HEK293T (cell line): ENCODE measurements around the gene ZDHHC22.
A peak's percentile ranks its signal among the peaks of the same experiment; 100 is the strongest.

Source experiments
- CTCF ChIA-PET: fragments of 350-600 bp; formaldehyde crosslinking; extraction: SDS; loops from one replicate; lab custom pipeline; 2021; ENCODE audit warnings: antibody characterized with exemption, inconsistent platforms; lab: Yijun Ruan, JAX
- POLR2A ChIA-PET: fragments of 350-600 bp; formaldehyde crosslinking; extraction: SDS; loops from one replicate; lab custom pipeline; 2020; ENCODE audit warnings: antibody characterized with exemption, inconsistent platforms; lab: Yijun Ruan, JAX
- DNase-seq: peaks from one replicate; pipeline ENCODE4 v3.0.0; 2012; ENCODE audit warnings: mixed read lengths; ENCODE audit errors: extremely low spot score
- ARNT ChIP-seq: fragments of 450-650 bp; IDR thresholded peaks from 2 replicates; pipeline ENCODE4 v1.6.1; 2017; ENCODE audit warnings: mild to moderate bottlenecking
- BHLHE40 ChIP-seq: fragments of 450-650 bp; IDR thresholded peaks from 2 replicates; pipeline ENCODE4 v1.6.1; 2016; ENCODE audit warnings: mild to moderate bottlenecking, moderate library complexity, borderline replicate concordance
- CTBP1 ChIP-seq: fragments of 450-650 bp; IDR thresholded peaks from 2 replicates; pipeline ENCODE4 v1.6.1; 2016; ENCODE audit warnings: borderline replicate concordance
- ELF4 ChIP-seq: fragments of 450-650 bp; IDR thresholded peaks from 2 replicates; pipeline ENCODE4 v1.6.1; 2017; ENCODE audit warnings: antibody characterized with exemption
- FOXA1 ChIP-seq: fragments of 450-650 bp; IDR thresholded peaks from 2 replicates; pipeline ENCODE4 v1.6.1; 2016; ENCODE audit warnings: mild to moderate bottlenecking
- FOXK2 ChIP-seq: fragments of 450-650 bp; IDR thresholded peaks from 2 replicates; pipeline ENCODE4 v1.6.1; 2016; ENCODE audit warnings: mild to moderate bottlenecking
- FOXM1 ChIP-seq: fragments of 450-650 bp; IDR thresholded peaks from 2 replicates; pipeline ENCODE4 v1.6.1; 2017; ENCODE audit warnings: mild to moderate bottlenecking, borderline replicate concordance
- HDGF ChIP-seq: fragments of 450-650 bp; IDR thresholded peaks from 2 replicates; pipeline ENCODE4 v1.6.1; 2017; ENCODE audit warnings: antibody characterized with exemption, borderline replicate concordance
- L3MBTL2 ChIP-seq: fragments of 450-650 bp; conservative IDR thresholded peaks from 2 replicates; pipeline ENCODE4 v1.6.1; 2016; ENCODE audit warnings: mild to moderate bottlenecking
- LEF1 ChIP-seq: fragments of 450-650 bp; IDR thresholded peaks from 2 replicates; pipeline ENCODE4 v1.6.1; 2017; ENCODE audit warnings: mild to moderate bottlenecking, borderline replicate concordance
- NFRKB ChIP-seq: fragments of 450-650 bp; IDR thresholded peaks from 2 replicates; pipeline ENCODE4 v1.6.1; 2016; ENCODE audit warnings: mild to moderate bottlenecking, moderate library complexity
- SP1 ChIP-seq: fragments of 450-650 bp; IDR thresholded peaks from 2 replicates; pipeline ENCODE4 v1.6.1; 2017
- SUZ12 ChIP-seq: fragments of 450-650 bp; IDR thresholded peaks from 2 replicates; pipeline ENCODE4 v1.6.1; 2016; ENCODE audit warnings: mild to moderate bottlenecking
- TARDBP ChIP-seq: fragments of 450-650 bp; IDR thresholded peaks from 2 replicates; pipeline ENCODE4 v1.6.1; 2016
- ZNF384 ChIP-seq: fragments of 450-650 bp; IDR thresholded peaks from 2 replicates; pipeline ENCODE4 v1.6.1; 2016
- TF ChIP-seq, protein P1 (sequence below): fragments of 450-650 bp; IDR thresholded peaks from 2 replicates; pipeline ENCODE4 v1.6.1; 2016

ZDHHC22 gene

DNA sequence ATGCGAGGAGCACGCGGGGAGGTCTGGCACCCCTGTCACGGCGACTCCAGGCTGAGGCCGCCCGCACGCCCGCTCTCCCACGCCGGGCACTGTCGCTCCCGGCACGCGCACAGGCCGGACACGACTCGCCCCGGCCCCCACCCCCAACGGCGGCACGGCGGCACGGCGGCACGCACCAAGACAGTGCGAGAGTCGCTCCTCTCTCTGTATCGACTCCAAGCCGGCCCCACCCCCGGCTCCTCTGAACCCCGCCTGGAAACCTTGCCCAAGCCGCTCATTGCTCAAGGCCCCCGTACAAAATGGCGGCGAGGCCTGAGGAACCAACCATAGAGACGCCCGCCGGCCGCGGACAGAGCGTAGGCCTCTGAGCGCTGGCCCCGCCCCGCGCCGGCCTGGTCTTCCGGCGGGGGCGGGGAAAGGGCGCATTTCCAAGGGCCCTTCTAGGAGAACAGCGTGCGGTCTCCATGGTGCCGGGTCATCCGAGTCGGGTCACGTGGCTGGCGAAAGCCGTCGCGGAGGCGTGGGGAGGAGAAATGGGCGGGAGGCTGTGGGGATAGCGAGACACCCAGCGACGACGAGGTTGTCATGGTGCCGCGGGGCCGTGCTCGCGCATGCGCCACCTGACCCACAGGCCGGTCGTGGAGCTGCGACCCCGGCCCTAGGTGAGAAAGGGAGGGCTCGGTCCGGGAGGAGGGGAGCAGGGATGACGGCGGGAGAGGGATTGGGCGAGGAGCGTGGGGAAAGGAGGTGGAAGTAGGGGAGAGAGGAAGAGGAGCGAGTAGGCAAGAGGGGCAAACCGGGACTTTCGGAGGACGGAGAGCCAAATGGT, 43.7 kb downstream of the ZDHHC22 start, which contains the start of gene CIPC:
TSS of gene CIPC (plus strand) at position 559 of the 829 bp plus-strand sequence. CDS start 7,451 bp downstream, outside the sequence.
- CTCF ChIA-PET, result interaction anchor here (0.6 to 3.0 kb wide), 8 partner anchors 12 to 226 kb away, joined by 3 to 17 read pairs (median 4); partner anchors contain the start of gene ZDHHC22
- POLR2A ChIA-PET, result interaction anchor here (0.6 to 3.2 kb wide), 10 partner anchors 11 to 225 kb away, joined by 3 to 11 read pairs (median 6); partner anchors contain the start of gene GSTZ1
- peak; percentile 97 for DNase-seq
- TF ChIP-seq FOXK2 (no peak), L3MBTL2 (peak; percentile 98)

DNA sequence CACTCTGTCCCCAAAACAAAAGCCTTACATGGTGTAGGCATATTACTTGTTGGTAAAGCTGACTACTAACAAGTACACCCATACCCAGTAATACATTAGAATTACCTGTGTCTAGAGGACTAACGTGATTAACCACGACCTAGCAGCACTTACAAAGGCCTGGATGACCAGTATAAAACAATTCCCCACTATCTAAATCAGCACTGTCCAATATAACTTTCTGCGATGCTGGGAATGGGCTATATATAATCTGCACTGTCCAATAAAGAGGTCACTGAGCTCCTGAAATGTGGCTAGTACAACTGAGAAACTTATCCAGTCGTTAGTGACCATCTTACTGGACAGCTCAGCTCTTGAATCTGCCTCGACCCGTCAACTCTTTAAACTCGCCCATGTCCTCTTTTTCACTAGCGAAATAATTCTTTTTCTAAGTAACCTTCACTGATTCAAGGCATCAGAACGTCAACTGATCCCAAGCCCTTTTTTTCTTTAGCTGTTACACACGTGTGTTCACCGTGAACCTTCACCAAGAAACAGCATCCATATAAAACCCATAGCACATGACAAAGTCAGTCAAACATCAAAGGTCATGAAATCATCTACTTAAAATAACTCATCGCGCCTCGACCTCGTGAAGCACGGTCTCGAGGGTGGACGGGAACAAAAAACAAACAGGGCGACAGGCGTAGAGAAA, 44.4 kb downstream of the ZDHHC22 start:
- CTCF ChIA-PET, result interaction anchor here (0.6 to 3.0 kb wide), 6 partner anchors 11 to 225 kb away, joined by 3 to 17 read pairs (median 6); partner anchors contain the start of gene ZDHHC22

DNA sequence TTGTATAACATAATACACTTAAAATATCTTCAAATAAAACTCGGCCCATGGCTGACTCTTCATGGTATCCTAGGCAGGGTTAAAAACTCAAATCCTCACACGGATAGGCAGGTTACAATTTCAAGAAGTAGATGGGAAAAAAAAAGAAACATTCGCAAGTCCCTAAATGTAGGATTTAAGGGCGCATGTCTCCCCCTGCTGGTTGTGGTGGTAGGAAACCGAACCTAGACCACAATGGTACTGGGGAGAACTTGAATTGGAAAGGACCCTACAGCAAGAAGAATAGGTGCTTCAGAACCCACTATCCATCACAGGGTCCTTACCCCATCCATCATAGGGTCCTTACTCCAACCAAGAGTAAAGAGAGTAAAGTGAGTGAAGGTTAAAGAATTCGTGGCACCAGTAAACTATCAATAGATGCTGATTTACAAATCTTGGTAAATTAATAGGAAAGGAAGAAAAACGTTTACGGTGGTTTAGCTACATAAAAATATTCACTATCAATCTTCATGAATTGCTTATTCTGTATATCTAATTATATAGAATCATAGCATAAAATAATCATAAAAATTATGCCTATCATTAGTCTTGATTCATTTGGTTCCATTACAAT, 46.8 kb downstream of the ZDHHC22 start:
- peak; percentile 61 for DNase-seq
- no peak for TF ChIP-seq NFRKB
- TF ChIP-seq HDGF, result no peak
- no peak for TF ChIP-seq LEF1
- no peak for TF ChIP-seq FOXA1
- TF ChIP-seq ZNF384, result peak; percentile 93
- no peak for TF ChIP-seq FOXK2
- no peak for TF ChIP-seq SUZ12
- no peak for TF ChIP-seq BHLHE40
- POLR2A ChIA-PET, result no interaction called here
- CTCF ChIA-PET, result interaction anchor here (0.6 to 3.0 kb wide), 7 partner anchors 9 to 223 kb away, joined by 3 to 17 read pairs (median 14); no protein-coding TSS in a partner anchor

More for the DNA sequence above, 44.4 kb downstream of the ZDHHC22 start:
- POLR2A ChIA-PET, result interaction anchor here (0.8 to 3.2 kb wide), 11 partner anchors 11 to 279 kb away, joined by 3 to 11 read pairs (median 6); partner anchors contain the start of gene ZDHHC22
- DNase-seq, result no peak
- no peak for TF ChIP-seq FOXA1
- no peak for TF ChIP-seq CTBP1
- no peak for TF ChIP-seq ZNF384
- TF ChIP-seq L3MBTL2, result peak; percentile 88

DNA sequence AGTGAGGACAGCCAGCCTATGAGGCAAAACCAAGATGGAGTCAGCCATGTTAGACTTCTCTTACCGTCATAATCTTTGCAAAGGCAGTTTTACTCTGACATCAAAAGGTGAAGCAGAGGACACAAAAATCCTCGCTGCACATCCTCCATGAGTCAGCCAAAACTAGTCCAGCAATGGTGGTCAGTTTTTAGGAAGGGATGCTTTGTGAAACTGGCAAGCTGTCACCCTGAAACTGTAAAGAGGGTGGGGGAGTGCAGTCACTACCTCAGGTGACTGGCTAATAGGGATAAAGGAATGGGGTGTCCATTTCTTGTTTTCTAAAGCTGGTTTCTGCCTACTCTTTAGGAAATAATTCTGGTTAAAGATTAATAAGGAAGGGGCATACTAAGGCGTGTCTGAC, 48.9 kb downstream of the ZDHHC22 start:
- TF ChIP-seq CTBP1 (no peak), FOXA1 (no peak), BHLHE40 (no peak), ARNT (no peak), HDGF (no peak), FOXK2 (no peak), SUZ12 (no peak), NFRKB (no peak), TARDBP (no peak), ELF4 (no peak), LEF1 (no peak), SP1 (no peak)
- TF ChIP-seq, protein P1, sequence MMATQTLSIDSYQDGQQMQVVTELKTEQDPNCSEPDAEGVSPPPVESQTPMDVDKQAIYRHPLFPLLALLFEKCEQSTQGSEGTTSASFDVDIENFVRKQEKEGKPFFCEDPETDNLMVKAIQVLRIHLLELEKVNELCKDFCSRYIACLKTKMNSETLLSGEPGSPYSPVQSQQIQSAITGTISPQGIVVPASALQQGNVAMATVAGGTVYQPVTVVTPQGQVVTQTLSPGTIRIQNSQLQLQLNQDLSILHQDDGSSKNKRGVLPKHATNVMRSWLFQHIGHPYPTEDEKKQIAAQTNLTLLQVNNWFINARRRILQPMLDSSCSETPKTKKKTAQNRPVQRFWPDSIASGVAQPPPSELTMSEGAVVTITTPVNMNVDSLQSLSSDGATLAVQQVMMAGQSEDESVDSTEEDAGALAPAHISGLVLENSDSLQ, result no peak
- CTCF ChIA-PET, result no interaction called here
- POLR2A ChIA-PET, result no interaction called here
- no peak for DNase-seq

DNA sequence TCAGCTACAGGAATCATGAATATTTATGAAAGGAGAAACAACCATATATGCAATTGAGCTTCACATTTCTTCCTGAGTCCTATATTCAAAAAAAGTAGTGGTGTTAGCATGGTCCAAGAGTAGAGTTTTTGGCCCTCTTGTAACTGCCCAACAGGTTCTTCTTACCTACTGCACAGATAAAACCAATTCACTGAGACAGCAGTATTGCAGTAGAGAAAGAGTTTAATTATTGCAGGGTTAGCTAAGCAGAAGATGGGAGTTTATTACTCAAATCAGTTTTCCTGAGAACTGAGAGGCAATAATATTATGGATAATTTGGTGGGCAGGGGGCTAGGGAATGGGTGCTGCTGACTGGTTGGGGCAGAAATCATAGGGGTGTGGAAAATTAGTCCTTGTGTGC, 50.1 kb downstream of the ZDHHC22 start:
- DNase-seq, result no peak
- TF ChIP-seq ELF4 (no peak), BHLHE40 (no peak), TARDBP (no peak), SP1 (no peak), SUZ12 (no peak), ZNF384 (no peak), NFRKB (no peak), CTBP1 (no peak), FOXM1 (no peak), FOXA1 (no peak), ARNT (no peak), LEF1 (no peak), FOXK2 (no peak), L3MBTL2 (no peak), HDGF (no peak)
- TF ChIP-seq, protein P1, result no peak
- CTCF ChIA-PET, result interaction anchor here (0.7 to 1.4 kb wide), 4 partner anchors 10 to 215 kb away, joined by 3 to 7 read pairs (median 5); no protein-coding TSS in a partner anchor
- POLR2A ChIA-PET, result interaction anchor here (1.0 kb wide), 1 partner anchor 16 kb away, joined by 3 read pairs; no protein-coding TSS in a partner anchor

DNA sequence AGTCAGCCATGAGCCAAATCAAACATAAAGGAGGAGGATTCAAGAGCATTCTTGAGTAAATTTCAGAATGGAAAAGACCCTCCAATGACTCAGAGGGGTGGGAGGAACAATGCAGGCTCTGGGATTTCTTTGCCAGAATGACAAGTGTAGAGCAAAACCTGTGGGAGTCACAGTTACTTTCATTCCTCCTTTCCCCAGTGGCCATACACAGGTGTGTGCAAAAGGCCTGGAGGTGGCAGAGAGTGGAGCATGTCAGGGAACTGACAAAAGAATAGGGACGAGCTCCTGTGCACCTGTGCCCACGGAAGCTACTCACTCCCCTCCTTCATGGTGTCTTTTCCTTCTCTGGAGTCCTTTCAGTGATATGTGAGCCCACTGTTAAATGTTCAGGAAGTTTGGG, 52.9 kb downstream of the ZDHHC22 start:
- POLR2A ChIA-PET, result interaction anchor here (1.0 kb wide), 1 partner anchor 253 kb away, joined by 3 read pairs; no protein-coding TSS in a partner anchor
- no peak for DNase-seq
- no peak for TF ChIP-seq LEF1
- TF ChIP-seq SUZ12, result no peak
- no peak for TF ChIP-seq ELF4
- TF ChIP-seq TARDBP, result no peak
- no peak for TF ChIP-seq HDGF
- TF ChIP-seq FOXM1, result no peak
- no peak for TF ChIP-seq FOXK2
- no peak for TF ChIP-seq NFRKB
- TF ChIP-seq SP1, result no peak
- TF ChIP-seq L3MBTL2, result no peak
- TF ChIP-seq ARNT, result no peak
- TF ChIP-seq, protein P1, result no peak
- TF ChIP-seq BHLHE40, result no peak
- TF ChIP-seq FOXA1, result no peak
- TF ChIP-seq CTBP1, result no peak
- CTCF ChIA-PET, result interaction anchor here (0.9 to 1.2 kb wide), 2 partner anchors 214 to 216 kb away, joined by 3 to 6 read pairs; no protein-coding TSS in a partner anchor
